Smooth muscle cell (in vitro differentiated cells): ENCODE measurements around the gene HNF1B. TPM values are rescaled to one million over a fixed set of nuclear protein-coding genes. Genes with fewer than 3 reads are reported as not detected.

Source experiments
- polyA plus RNA-seq: library from polyadenylated mRNA; unstranded; fragments of >200 nt; fragmentation: Nextera tagmentation; extraction: Ambion mirVana; gene quantifications from 2 replicates; pipeline ENCODE4 v1.2.1, GENCODE V29; 2016
- total RNA-seq: library from RNA; depleted of rRNA; stranded (reverse); fragments of >200 nt; gene quantifications from 2 replicates; pipeline ENCODE4 v1.2.3, GENCODE V29; 2014

HNF1B gene
- total and polyA plus RNA-seq, 2 experiments from 2014 or later, result not detected

Other genes with a start within 250 kb of the HNF1B start
- gene SYNRG, start 135.6 kb downstream of the HNF1B start, total RNA-seq, result 18.9 and 19.5 TPM in 2 replicates
- 16.2 and 17.9 TPM in 2 replicates for gene SYNRG, start 135.6 kb downstream of the HNF1B start, polyA plus RNA-seq
- gene DDX52, start 101.6 kb downstream of the HNF1B start, total RNA-seq, result 26.0 and 28.2 TPM in 2 replicates
- 18.7 and 24.0 TPM in 2 replicates for gene DDX52, start 101.6 kb downstream of the HNF1B start, polyA plus RNA-seq
- not detected in 2 replicates for gene TBC1D3K, start 179.4 kb upstream of the HNF1B start, total RNA-seq
- not detected in 2 replicates for gene TBC1D3K, start 179.4 kb upstream of the HNF1B start, polyA plus RNA-seq
- gene TBC1D3L, start 244.0 kb upstream of the HNF1B start, total RNA-seq, result 8.6 and 12.1 TPM in 2 replicates
- 10.1 and 16.0 TPM in 2 replicates for gene TBC1D3L, start 244.0 kb upstream of the HNF1B start, polyA plus RNA-seq